NCI-H526 (cell line): Measurements from ENCODE around the gene KLHL15.
"Not testable (repeated sequence)": the region's sequence is repeated elsewhere in the genome, so short reads cannot be mapped to it uniquely, and the experiment has no call there.

ENCODE experiments used
- DNase-seq, 2 experiments: peaks; one replicate each; lab custom pipeline; 2025; lab: John Stamatoyannopoulos, UW

Gene KLHL15, protein sequence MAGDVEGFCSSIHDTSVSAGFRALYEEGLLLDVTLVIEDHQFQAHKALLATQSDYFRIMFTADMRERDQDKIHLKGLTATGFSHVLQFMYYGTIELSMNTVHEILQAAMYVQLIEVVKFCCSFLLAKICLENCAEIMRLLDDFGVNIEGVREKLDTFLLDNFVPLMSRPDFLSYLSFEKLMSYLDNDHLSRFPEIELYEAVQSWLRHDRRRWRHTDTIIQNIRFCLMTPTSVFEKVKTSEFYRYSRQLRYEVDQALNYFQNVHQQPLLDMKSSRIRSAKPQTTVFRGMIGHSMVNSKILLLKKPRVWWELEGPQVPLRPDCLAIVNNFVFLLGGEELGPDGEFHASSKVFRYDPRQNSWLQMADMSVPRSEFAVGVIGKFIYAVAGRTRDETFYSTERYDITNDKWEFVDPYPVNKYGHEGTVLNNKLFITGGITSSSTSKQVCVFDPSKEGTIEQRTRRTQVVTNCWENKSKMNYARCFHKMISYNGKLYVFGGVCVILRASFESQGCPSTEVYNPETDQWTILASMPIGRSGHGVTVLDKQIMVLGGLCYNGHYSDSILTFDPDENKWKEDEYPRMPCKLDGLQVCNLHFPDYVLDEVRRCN

DNA sequence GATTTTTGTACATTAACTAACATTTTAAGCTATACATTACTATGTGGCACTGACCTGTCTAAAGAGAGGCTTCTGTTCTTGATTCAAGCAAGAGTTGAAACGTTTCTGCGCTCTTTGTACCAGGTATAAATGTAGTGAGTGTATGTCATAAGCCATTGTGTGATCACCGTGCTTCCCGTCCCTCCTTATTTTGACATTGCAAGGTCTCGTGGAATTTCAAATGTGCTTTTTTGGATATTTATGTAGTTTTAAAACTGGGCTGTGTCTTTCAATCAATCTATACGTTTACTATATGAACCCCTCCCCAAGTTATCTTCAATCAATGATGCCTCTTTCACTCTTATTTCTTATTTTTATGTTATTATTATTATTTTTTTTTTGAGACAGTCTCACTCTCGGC is at the start of gene KLHL15:
Gene KLHL15 (minus strand): TSS at position 101 of the 400 bp plus-strand sequence. CDS start 20,493 bp downstream, outside the sequence.
- no peak for DNase-seq

DNA sequence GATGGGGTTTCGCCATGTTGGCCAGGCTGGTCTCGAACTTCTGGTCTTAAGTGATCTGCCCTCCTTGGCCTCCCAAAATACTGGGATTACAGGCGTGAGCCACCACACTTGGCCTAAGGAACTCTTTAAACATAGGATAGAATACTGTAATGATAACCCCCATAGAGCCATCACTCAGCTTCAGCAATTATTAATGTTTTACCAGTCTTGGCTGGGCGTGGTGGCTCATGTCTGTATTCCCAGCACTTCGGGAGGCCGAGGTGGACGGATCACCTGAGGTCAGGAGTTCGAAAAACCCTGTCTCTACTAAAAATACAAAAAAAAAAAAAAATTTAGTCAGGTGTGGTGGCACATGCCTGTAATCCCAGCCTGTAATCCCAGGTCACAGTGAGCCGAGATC is 42.9 kb upstream of the KLHL15 start:
- DNase-seq, result no peak

DNA sequence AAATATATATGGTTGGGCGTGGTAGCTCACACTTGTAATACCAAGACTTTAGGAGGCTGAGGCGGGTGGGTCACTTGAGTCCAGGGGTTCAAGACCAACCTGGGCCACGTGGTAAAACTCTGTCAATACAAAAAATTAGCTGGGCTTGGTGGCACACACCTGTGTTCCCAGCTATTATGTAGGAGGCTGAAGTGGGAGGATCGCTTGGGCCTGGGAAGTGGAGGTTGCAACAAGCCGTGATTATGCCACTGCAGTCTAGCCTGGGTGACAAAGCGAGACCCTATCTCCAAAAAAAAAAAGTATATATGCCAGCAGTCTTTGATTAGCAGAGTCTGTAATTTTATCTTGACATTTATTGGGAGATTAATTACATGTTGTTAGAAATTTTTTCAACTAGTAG is 36.5 kb upstream of the KLHL15 start:
- no peak for DNase-seq

DNA sequence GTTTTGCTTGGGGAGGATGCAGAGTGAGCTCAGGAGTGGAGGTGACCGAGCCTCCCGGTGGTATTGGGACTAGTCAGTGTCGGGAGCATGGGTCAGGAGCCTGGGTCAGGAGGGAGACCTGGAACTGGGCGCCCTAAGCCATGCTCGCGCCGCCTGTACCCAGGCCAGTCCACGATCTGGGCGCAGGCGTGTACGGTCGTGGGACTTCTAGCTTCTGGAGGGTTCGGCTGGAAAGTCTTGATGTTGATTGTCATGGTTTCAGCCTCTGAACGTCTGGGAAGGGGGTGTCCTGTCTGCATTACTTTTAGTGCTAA is 28.0 kb upstream of the KLHL15 start:
- DNase-seq, result no peak

DNA sequence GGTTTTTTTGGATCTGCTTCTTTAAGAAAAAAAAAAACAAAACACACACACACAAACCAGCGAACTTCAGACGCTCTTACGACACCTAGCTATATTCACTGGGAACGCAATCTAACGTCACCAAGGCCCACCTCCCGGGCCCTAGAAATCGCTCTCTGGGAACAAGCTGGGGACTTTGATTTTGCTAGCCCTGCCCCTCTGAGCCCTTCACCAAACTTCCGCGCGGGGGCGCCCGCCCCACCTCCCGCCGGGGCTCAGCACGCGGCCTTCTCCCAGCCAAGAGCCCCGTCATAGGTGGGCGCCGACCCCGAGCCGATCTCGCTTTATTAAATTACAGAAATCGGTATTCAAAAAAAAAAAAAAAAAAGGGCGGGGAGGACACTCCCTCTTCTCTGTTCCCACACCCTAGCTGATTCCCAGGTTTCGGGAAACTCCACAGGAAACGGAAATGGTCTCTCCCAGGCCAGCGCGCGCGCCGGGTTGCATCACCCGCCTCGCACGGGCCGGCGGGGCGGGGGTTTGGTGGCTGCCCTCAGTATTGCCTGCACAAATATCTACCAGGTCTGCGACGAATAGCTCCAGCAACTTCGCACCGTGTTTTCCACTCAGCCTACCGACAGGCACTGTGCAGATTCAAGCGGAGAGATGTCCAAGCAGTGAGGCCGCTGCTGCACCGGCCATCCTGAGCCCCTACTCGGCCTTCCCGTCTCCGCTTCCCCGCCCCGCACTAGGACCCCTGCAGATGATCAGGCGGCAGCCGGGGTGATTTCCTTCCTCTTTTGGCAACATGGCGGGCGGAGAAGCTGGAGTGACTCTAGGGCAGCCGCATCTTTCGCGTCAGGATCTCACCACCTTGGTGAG is 27.4 kb upstream of the KLHL15 start, which contains the start of gene EIF2S3:
Gene EIF2S3 (plus strand): TSS at position 775 of the 861 bp plus-strand sequence. CDS start 13 bp downstream, at position 788.
- peak; percentile 96 for DNase-seq

DNA sequence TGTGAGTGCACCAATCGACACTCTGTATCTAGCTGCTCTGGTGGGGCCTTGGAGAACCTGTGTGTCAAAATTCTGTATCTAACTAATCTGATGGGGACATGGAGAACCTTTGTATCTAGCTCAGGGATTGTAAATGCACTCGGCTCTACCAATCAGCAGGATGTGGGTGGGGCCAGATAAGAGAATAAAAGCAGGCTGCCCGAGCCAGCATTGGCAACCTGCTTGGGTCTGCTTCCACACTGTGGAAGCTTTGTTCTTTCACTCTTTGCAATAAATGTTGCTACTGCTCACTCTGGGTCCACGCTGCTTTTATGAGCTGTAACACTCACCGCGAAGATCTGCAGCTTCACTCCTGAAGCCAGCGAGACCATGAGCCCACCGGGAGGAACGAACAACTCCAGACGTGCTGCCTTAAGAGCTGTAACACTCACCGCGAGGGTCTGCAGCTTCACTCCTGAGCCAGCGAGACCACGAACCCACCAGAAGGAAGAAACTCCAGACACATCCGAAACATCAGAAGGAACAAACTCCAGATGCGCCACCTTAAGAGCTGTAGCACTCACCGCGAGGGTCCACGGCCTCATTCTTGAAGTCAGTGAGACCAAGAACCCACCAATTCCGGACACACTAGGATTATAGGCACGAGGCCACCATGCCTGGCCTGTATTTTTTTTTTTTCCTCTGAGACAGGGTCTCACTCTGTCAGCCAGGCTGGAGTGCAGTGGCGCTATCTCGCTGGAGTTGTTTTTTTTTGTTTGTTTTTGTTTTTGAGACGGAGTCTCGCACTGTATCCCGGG is 23.7 kb upstream of the KLHL15 start:
- DNase-seq, result not testable (repeated sequence)

DNA sequence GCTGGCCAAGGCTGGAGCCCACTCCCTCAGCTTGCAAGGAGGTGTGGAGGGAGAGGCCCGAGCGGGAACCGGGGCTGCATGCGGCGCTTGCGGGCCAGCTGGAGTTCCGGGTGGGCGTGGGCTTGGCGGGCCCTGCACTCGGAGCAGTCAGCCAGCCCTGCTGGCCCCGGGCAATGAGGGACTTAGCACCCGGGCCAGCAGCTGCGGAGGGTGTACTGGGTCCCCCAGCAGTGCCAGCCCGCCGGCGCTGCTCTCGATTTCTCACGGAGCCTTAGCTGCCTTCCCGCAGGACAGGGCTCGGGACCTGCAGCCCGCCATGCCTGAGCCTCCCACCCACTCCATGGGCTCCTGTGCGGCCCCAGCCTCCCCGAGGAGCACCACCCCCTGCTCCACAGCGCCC is 22.7 kb upstream of the KLHL15 start:
- not testable (repeated sequence) for DNase-seq

DNA sequence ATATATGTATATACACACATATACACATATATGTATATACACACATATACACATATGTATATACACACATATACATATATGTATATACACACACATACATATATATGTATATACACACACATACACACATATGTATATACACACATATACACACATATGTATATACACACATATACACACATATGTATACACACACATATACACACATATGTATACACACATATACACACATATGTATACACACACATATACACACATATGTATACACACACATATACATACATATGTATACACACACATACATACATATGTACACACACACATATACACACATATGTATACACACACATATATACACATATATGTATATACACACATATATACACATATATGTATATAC is 19.1 kb upstream of the KLHL15 start:
- DNase-seq, result not testable (repeated sequence)

DNA sequence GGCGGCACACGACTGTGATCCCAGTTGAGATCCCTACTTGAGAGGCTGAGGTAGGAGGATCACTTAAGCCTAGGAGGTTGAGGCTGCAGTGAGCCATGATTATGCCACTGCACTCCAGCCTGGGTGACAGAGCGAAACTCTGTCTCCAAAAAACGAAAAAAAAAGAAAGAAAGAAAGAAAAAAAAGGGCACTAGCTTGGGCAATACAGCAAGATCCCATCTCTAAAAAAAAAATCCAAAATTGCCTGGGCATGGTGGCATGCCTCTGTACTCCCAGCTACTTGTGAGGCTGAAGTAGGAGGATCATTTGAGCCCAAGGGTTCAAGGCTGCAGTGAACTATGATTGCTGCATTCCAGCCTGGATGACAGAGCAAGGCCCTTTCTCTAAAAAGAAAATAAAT is 10.7 kb upstream of the KLHL15 start:
- no peak for DNase-seq

DNA sequence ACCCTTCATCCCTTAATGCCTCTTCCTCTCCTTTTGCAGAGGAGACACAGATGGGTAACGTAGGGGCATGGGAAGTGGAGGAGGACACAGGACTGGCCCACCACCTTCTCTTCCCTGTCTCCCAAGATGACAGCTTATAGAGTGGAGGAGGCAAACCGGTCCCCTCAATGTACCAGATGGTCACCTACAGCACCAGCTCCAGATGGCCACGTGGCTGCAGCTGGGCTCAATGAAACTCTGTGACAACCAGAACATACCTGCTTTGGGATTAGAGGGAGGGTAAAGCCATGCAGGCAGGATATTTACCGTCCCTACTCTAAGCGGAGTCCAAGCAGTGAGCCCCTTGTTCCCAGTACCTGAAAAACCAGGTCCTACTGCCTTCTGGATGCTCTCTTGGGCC is 7.5 kb upstream of the KLHL15 start:
- no peak for DNase-seq

DNA sequence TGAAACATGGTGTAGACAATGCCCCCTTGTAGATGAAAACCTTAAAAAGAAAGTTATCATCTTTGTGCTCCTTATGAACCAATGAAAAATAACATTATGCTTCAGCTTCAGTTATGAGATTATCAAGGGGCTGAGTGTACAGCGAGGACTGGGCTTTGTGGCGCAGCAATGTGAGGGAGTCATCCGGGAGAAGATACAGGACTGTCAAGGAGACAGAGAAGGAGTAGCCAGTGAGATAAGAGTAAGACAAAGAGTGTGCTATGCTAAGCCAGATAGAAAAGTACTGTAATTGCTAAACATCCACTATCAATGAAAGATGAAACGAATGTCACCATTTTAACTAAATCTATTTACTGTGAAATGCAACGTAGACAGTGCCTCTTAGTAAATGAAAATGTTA is 3.6 kb upstream of the KLHL15 start:
- no peak for DNase-seq

DNA sequence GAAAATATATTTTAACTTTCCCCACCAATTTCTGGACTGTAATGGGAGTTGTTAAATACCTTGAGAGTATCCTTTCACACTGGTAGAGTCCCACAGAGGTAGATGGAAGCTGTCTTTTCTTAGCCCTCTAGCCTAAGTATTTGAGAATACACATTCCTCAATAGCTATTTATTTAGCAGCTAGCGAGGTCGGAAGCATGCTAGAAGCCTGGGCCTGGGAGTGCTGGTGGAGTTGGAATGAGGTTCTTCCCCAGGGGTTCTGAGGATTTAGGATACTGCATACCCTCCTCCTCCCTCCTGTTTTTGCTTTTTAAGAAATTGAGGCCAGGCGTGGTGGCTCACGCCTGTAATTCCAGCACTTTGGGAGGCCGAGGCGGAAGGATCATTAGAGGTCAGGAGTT is 999 bp upstream of the KLHL15 start:
- no peak for DNase-seq

DNA sequence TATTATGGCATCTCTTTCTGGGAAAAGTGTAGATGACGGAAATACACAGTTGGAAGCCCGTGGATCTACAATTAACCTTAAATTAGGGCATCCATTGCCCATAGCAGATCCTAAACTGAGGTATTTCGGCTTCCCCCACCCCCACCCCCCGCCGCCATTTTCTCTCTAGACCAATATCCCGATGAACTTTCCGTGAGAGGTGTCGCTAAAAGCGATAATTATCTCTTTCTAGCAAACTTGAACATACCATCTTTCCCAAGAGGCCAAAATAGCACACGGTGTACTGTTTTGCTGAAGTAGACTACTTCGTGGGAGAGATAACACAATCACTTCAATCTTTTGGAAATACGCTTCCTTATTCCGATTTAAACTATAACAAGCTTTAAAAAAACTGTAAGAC is 554 bp downstream of the KLHL15 start:
- DNase-seq, result no peak

DNA sequence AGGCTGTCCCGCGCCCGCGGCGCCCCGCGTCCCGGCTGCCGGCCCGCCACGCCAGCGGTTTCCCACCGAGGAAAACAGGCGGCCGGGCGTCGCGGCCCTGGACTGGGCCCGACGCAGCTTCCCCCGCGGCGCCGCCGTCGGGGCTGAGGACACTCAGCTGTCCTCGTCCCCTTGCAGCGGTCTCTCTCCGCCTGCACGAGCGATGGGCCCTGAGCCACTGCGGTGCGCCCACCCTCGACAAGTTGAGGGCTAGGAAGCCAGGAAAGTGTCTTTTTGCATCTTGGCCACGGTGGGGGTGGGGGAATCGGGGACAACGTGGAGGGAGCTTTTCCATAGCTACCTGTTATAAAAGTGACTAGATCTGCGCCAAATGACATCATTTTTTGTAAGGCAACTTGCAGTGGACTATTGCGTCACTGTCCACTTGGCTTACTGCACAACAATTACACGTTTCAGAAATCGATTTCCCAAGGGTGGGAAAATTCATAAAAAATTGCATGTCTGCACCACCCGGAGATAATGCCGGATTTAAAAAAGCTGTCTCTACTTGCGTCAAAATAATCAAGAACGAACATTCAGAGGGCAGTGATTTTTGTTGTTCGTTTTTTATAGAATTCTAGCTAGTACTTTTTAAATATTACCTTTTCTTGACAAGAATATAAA is 1.1 kb downstream of the KLHL15 start:
- no peak for DNase-seq

DNA sequence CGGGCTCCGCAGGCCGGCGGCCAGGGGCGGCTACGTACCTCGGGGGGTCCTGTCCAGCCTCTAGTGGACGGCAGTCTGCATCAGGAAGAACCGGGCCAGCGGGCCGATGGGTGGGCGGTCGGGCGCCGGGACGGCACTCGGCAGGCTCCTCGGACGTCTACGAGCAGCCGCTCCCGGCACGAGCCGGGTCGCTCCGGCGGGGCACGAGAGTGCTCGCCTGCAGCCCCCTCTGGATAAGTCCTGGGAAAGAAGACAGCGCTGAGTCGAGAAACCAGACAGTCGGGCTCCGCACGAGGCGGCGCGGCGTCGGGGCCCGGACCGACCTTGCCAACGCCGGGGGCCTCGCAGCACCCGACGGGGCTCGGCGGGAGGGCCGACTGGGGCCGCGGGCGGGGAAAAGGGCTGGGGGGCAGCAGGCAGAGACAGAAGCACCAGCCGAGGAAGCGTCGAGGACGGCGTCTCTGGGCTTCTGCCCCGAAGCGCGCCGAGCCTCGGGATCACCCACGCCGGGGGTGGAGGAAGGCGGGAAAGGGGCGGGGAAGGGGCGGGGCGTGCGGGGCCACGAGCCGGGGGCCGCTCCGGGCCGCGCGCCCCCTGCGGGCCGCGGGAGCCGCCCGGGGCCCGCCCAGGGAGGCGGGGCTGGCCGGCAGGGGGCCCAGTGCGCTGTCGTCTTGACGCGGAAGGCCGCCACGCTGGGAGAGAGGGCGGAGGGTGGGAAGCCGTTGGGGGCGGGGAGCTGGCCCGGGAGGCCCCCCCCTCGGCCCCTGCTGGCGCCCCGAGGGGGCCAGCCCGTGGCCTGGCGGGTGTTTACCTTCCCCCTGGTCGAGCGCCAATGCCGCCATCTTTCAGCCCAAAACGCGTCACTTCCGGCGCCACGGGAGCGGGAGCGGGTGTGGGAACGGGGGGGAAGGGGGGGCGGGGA is 1.9 kb downstream of the KLHL15 start:
- DNase-seq, result peak; percentile 85 to 98

DNA sequence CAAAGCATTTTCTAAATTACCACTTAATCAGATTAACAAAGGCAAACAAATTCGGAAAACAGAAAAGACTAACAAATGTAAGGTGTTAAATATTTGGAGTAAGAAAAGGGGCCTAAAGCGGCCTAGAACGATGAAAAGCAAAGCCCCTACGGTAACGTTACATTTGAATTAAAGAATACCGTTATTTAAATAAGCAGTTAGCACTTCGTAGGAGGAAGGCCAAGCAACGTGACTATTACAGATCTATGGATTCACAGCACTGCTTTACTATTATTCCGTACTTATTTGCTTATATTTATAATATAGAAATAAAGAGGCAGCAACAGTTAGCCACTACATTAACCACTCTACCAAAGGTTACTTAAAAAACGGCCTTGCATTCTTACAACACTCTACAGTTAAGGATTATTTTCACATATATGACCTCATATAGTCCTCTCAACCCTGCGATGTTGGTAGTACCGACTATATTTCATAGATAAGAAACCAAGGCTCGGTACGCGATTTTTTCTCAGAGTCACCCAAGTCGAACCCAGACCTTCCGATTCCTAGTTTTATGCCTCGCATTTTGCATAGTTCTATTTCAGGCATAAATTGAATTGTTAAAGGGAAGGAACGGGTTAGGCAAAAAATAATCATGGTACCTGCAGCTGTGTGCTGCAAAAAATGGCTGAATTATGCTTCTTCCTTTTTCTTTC is 2.9 kb downstream of the KLHL15 start:
- peak in 1 of 2 experiments; percentile 56 for DNase-seq

DNA sequence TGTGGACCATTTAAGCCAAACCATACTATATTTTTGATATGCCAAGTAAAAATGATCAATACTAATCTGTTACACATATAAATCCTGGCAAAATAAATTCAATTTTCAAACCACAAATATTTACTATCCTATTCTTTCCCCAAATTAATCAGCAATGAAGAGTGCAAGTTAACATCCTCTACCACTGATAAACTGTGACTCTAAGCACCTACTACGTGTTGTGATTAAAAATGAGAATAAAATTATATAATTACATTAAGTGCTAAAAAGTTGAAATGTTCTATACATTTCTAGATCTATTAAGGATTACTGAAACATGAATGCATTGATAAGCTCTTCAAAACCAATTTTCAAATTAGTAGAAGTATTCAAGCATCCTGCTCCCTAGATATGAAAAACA is 3.4 kb downstream of the KLHL15 start:
- no peak for DNase-seq

DNA sequence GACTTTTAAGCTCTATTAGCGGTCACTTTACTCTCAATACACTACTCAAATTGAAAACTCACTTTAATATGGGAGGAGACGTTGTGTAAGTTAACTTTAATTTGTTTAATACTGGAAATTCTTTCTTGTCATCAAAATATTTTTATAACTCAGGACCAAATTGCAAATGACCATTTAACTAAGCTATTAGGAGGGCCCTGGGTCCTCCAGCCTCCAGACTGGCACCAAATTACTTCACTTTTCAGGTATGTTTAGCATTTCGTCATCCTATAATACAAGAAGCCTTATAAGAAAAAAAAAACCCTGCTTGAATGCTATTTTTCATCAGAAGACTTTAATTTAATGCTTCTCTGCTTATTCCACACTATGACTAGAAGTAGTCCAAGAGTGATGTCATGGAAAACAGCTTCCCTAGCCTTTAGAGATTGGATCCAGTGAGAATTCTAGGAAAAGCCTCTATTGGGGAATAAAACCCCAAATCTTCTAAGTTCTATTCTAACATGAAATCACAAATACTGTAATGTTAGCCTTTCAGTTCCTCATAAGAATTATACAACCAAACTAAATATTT is 6.6 kb downstream of the KLHL15 start:
- DNase-seq, result no peak

DNA sequence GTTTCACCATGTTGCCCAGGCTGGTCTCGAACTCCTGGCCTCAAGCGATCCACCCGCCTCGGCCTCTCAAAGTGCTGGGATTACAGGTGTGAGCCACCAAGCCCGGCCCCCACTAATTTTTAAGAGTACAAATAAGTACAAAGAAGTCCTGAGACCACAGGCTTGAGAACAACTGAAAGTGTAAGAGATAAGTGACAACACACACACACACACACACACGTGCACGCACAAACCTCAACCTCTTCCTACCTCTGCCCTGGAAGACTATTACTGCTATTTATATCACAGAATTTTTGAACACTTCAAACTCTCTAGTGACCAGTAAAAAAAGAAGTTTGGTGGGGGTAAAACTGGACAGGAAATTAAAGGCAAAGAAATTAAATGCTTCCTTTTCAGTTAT is 7.5 kb downstream of the KLHL15 start:
- DNase-seq, result no peak
